HepG2 (cell line): ENCODE measurements around the gene SP9. TPM values are rescaled to one million over a fixed set of nuclear protein-coding genes. Genes with fewer than 3 reads are reported as not detected.
A peak's percentile ranks its signal among the peaks of the same experiment; 100 is the strongest.

Experiments used
- ATAC-seq: fragments of 200-7000 bp; cut with Tn5 transposase; 3 replicates; pipeline ENCODE4 v1.9.1; 2020; ENCODE audit warnings: mild to moderate bottlenecking, moderate library complexity
- BruUV-seq: library from RNA; stranded (reverse); fragments of 400-500 nt; replicated peaks from 2 replicates; lab custom pipeline; 2021; lab: Mats Ljungman, UMichigan
- CTCF ChIA-PET: fragments of 300-600 bp; formaldehyde crosslinking; extraction: SDS; loops from one replicate; lab custom pipeline; 2021; ENCODE audit warnings: low total read pairs, inconsistent platforms, low intra/inter-chr PET ratio; lab: Yijun Ruan, JAX
- POLR2A ChIA-PET: fragments of 350-600 bp; sonication (Branson Sonifier 250); formaldehyde crosslinking; loops from one replicate; lab custom pipeline; 2020; ENCODE audit warnings: antibody characterized with exemption, inconsistent platforms; lab: Yijun Ruan, JAX
- DNase-seq: peaks from one replicate; pipeline ENCODE4 v3.0.0-alpha.2; 2015; ENCODE audit warnings: low spot score
- FAIRE-seq: peaks from 3 replicates; lab custom pipeline; 2011; peaks lifted over from hg19 to GRCh38; lab: Jason Lieb, UNC
- H2AFZ ChIP-seq: one replicate; pipeline ENCODE4 v1.6.1; 2011; ENCODE audit warnings: low read length, inconsistent platforms
- H3K27ac ChIP-seq: fragments of 300-600 bp; 3 replicates; pipeline ENCODE4 v1.8.0; 2011; ENCODE audit warnings: mixed run types, mild to moderate bottlenecking, mixed read lengths, low read length, inconsistent platforms; ENCODE audit not compliant: insufficient read depth; ENCODE audit errors: extremely low read length
- H3K27me3 ChIP-seq, 2 experiments: fragments of 200-600 bp in 1 of 2; 2 replicates in 1 of 2; 3 replicates in 1 of 2; pipeline versions ENCODE4 v1.6.0 to v1.8.0; 2011; ENCODE audit warnings: low read length in 2 of 2, mild to moderate bottlenecking in 2 of 2, moderate library complexity in 2 of 2, inconsistent platforms in 1 of 2; ENCODE audit not compliant: insufficient read depth in 2 of 2, control insufficient read depth in 1 of 2
- H3K36me3 ChIP-seq, 2 experiments: fragments of 200-600 bp in 1 of 2; replicated peaks in 1 of 2; 2 replicates in 1 of 2; 3 replicates in 1 of 2; pipeline versions ENCODE4 v1.5.1 to v1.8.0; 2011; ENCODE audit warnings: low read length in 2 of 2, inconsistent platforms in 1 of 2; ENCODE audit not compliant: insufficient read depth in 2 of 2, control insufficient read depth in 1 of 2
- H3K4me1 ChIP-seq: 2 replicates; pipeline ENCODE4 v1.5.1; 2012; ENCODE audit warnings: low read length, inconsistent platforms; ENCODE audit not compliant: insufficient read depth
- H3K4me2 ChIP-seq: 2 replicates; pipeline ENCODE4 v1.6.0; 2011; ENCODE audit warnings: low read depth, low read length, inconsistent platforms
- H3K4me3 ChIP-seq, 3 experiments: fragments of 200-600 bp in 1 of 3; sonication (generic), shearing (Covaris generic) in 1 of 3; replicated peaks in 1 of 3; 2 replicates each; pipeline ENCODE4 v1.5.1; 2011 to 2016; ENCODE audit warnings: low read length in 3 of 3, inconsistent platforms in 2 of 3, low read depth in 2 of 3, mild to moderate bottlenecking in 2 of 3, control low read depth in 1 of 3, mixed read lengths in 1 of 3; ENCODE audit not compliant: insufficient read depth in 1 of 3
- H3K79me2 ChIP-seq: one replicate; pipeline ENCODE4 v1.6.1; 2011; ENCODE audit warnings: low read length, inconsistent platforms; ENCODE audit not compliant: insufficient read depth
- H3K9ac ChIP-seq: 2 replicates; pipeline ENCODE4 v1.6.0; 2011; ENCODE audit warnings: mild to moderate bottlenecking, low read depth, low read length, inconsistent platforms; ENCODE audit not compliant: insufficient read depth
- H3K9me3 ChIP-seq: 2 replicates; pipeline ENCODE4 v1.5.1; 2012; ENCODE audit warnings: mild to moderate bottlenecking, low read length
- H4K20me1 ChIP-seq: 2 replicates; pipeline ENCODE4 v1.6.0; 2011; ENCODE audit warnings: inconsistent platforms, mild to moderate bottlenecking, low read length, moderate library complexity; ENCODE audit not compliant: insufficient read depth
- HNRNPK ChIP-seq: fragments of 200-400 bp; formaldehyde crosslinking; IDR thresholded peaks from 2 replicates; pipeline ENCODE4 v1.6.1; 2018; ENCODE audit warnings: low read length, low read depth, moderate library complexity, mild to moderate bottlenecking; ENCODE audit not compliant: poor library complexity, severe bottlenecking
- HNRNPL ChIP-seq: fragments of 200-400 bp; formaldehyde crosslinking; IDR thresholded peaks from 2 replicates; pipeline ENCODE4 v1.6.1; 2017; ENCODE audit warnings: mild to moderate bottlenecking, low read depth, low read length
- KDM4B ChIP-seq: sonication (generic); formaldehyde crosslinking; IDR thresholded peaks from 2 replicates; pipeline ENCODE4 v1.4.0; 2020; ENCODE audit warnings: missing genetic modification reagents
- MIER3 ChIP-seq: IDR thresholded peaks from 2 replicates; pipeline ENCODE4 v1.6.1; 2016; ENCODE audit warnings: missing compliant biosample characterization, borderline replicate concordance
- MIXL1 ChIP-seq: IDR thresholded peaks from 2 replicates; pipeline ENCODE4 v1.6.1; 2016
- NFATC3 ChIP-seq: sonication (generic); formaldehyde crosslinking; IDR thresholded peaks from 2 replicates; pipeline ENCODE4 v1.5.1; 2020; ENCODE audit warnings: mild to moderate bottlenecking, missing genetic modification reagents
- NFE2L1 ChIP-seq: sonication (generic); formaldehyde crosslinking; IDR thresholded peaks from 2 replicates; pipeline ENCODE4 v1.4.0; 2020; ENCODE audit warnings: missing genetic modification reagents, mild to moderate bottlenecking, borderline replicate concordance
- RFX1 ChIP-seq: fragments of 450-650 bp; IDR thresholded peaks from 2 replicates; pipeline ENCODE4 v1.6.1; 2017
- RXRB ChIP-seq: IDR thresholded peaks from 2 replicates; pipeline ENCODE4 v1.6.1; 2016; ENCODE audit warnings: borderline replicate concordance, missing genetic modification reagents, missing compliant biosample characterization
- STAG1 ChIP-seq: sonication (generic); formaldehyde crosslinking; IDR thresholded peaks from 2 replicates; pipeline ENCODE4 v1.4.0; 2020; ENCODE audit warnings: missing genetic modification reagents
- TP53 ChIP-seq: sonication (generic); formaldehyde crosslinking; conservative IDR thresholded peaks from 2 replicates; pipeline ENCODE4 v1.4.0; 2020; ENCODE audit warnings: missing genetic modification reagents
- ZBTB38 ChIP-seq: sonication (generic); formaldehyde crosslinking; IDR thresholded peaks from 2 replicates; pipeline ENCODE4 v1.5.1; 2020; ENCODE audit warnings: mild to moderate bottlenecking, missing genetic modification reagents
- ZBTB7B ChIP-seq: sonication (generic); formaldehyde crosslinking; IDR thresholded peaks from 2 replicates; pipeline ENCODE4 v1.4.0; 2020; ENCODE audit warnings: missing genetic modification reagents
- ZNF343 ChIP-seq: sonication (generic); formaldehyde crosslinking; IDR thresholded peaks from 2 replicates; pipeline ENCODE4 v1.4.0; 2020; ENCODE audit warnings: mild to moderate bottlenecking, missing genetic modification reagents
- ZNF567 ChIP-seq: sonication (generic); formaldehyde crosslinking; IDR thresholded peaks from 2 replicates; pipeline ENCODE4 v1.8.1; 2023; ENCODE audit warnings: mild to moderate bottlenecking, missing genetic modification reagents, borderline replicate concordance
- ZNF766 ChIP-seq: sonication (generic); formaldehyde crosslinking; IDR thresholded peaks from 2 replicates; pipeline ENCODE4 v1.5.0; 2020; ENCODE audit warnings: missing genetic modification reagents, borderline replicate concordance
- WGBS: methylation state at CpG from one replicate; pipeline ENCODE4 v1.1.6; 2017; ENCODE audit warnings: low lambda C conversion rate; 5-methylcytosine and 5-hydroxymethylcytosine counted together
- in situ Hi-C: cut with HindIII; loops from 2 replicates; pipeline ENCODE4 v1.10.0; 2017; ENCODE audit warnings: low pct_unique_long_range_greater_than_20kb; ENCODE audit not compliant: extremely low pct_ligation_motif_present
- intact Hi-C: fragments of 100-400 bp; cut with micrococcal nuclease; formaldehyde crosslinking; loops from one replicate; pipeline ENCODE4 v1.10.0; 2022; ENCODE audit not compliant: unreplicated experiment
- polyA plus RNA-seq, 8 experiments: library from polyadenylated mRNA; depleted of rRNA in 3 of 8; stranded (reverse) in 7 of 8; unstranded in 1 of 8; fragments of >200 nt; fragmentation: Illumina TruSeq in 4 of 8; extraction: Trizol in 4 of 8; gene quantifications; 2 replicates each; pipeline versions ENCODE4 v1.2.1 to v1.2.3, GENCODE V29; 2011 to 2016; ENCODE audit warnings: low read depth in 4 of 8, missing spikeins in 1 of 8, mixed read lengths in 1 of 8; ENCODE audit not compliant: insufficient read depth in 1 of 8
- total RNA-seq, 5 experiments: library from RNA; depleted of rRNA; stranded (reverse); fragments of >200 nt; fragmentation: Illumina TruSeq; extraction: Trizol; gene quantifications; 2 replicates each; pipeline ENCODE4 v1.2.3, GENCODE V29; 2016; ENCODE audit warnings: low read depth in 1 of 5
- TF ChIP-seq, protein P1 (sequence below): sonication (generic); formaldehyde crosslinking; IDR thresholded peaks from 2 replicates; pipeline ENCODE4 v1.4.0; 2020; ENCODE audit warnings: missing genetic modification reagents
- TF ChIP-seq, protein P2 (sequence below): IDR thresholded peaks from 2 replicates; pipeline ENCODE4 v1.6.1; 2012; ENCODE audit warnings: low read length, improper control_type of control experiment

SP9 gene
- total and polyA plus RNA-seq, 2 of the 13 experiments (the other 11 are each of a cell fraction or from before 2014, with no cell fraction given), result not detected

DNA sequence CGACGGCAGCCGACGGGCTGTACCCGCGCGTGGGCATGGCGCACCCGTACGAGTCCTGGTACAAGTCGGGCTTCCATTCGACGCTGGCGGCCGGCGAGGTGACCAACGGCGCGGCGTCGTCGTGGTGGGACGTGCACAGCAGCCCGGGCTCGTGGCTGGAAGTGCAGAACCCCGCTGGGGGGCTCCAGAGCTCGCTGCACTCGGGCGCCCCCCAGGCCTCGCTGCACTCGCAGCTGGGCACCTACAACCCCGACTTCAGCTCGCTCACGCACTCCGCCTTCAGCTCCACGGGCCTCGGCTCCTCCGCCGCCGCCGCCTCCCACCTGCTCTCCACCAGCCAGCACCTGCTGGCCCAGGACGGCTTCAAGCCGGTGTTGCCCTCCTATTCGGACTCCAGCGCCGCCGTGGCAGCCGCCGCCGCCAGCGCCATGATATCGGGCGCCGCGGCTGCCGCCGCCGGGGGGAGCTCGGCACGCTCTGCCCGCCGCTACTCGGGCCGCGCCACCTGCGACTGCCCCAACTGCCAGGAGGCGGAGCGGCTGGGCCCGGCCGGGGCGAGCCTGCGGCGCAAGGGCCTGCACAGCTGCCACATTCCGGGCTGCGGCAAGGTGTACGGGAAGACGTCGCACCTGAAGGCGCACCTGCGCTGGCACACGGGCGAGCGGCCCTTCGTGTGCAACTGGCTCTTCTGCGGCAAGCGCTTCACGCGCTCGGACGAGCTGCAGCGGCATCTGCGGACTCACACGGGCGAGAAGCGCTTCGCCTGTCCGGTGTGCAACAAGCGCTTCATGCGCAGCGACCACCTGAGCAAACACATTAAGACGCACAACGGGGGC lies 2.0 kb downstream of the SP9 start:
- H3K27ac ChIP-seq, result no peak overlapping the region
- ATAC-seq (peak; percentile 68), DNase-seq (peak; percentile 38), FAIRE-seq (no peak)
- peaks cover 22 to 88% of the 10 kb centered on the region in 2 experiments for H3K27me3 ChIP-seq
- in situ Hi-C loops, result no loop called here
- intact Hi-C loops, result no loop called here
- WGBS, result 66% methylated on average over 97 of the region's 102 CpGs
- H4K20me1 ChIP-seq, result peaks cover 3% of the 10 kb centered on the region; the same call in 1 of the 2 replicates
- ChIA-PET CTCF (interaction anchor here (0.9 kb wide), 1 partner anchor 179 kb away, joined by 3 read pairs; no protein-coding TSS in a partner anchor), POLR2A (interaction anchor here (1.0 kb wide), 1 partner anchor 88 kb away, joined by 3 read pairs; the partner anchor contains the start of gene OLA1)
- peaks cover 58% of the 10 kb centered on the region for H3K4me1 ChIP-seq
- H3K4me2 ChIP-seq, result peak overlapping the region; percentile 83
- H3K79me2 ChIP-seq, result no peaks in the 10 kb centered on the region
- H3K9ac ChIP-seq, result no peak overlapping the region
- no peaks in the 10 kb centered on the region for H3K9me3 ChIP-seq
- H3K36me3 ChIP-seq, result no peaks in the 10 kb centered on the region
- peak overlapping the region; percentile 31 to 67 (median 43); a peak in 5 of 6 replicates for H3K4me3 ChIP-seq
- no TSS peak for BruUV-seq
- no peak overlapping the region for H2AFZ ChIP-seq
- TF ChIP-seq MIER3, result no peak
- no peak for TF ChIP-seq RXRB (CRISPR knock-in tag)
- 0 out of 2 replicates have a peak, but pooled peaks have one; percentile 45 for TF ChIP-seq ZNF567
- TF ChIP-seq, protein P1, sequence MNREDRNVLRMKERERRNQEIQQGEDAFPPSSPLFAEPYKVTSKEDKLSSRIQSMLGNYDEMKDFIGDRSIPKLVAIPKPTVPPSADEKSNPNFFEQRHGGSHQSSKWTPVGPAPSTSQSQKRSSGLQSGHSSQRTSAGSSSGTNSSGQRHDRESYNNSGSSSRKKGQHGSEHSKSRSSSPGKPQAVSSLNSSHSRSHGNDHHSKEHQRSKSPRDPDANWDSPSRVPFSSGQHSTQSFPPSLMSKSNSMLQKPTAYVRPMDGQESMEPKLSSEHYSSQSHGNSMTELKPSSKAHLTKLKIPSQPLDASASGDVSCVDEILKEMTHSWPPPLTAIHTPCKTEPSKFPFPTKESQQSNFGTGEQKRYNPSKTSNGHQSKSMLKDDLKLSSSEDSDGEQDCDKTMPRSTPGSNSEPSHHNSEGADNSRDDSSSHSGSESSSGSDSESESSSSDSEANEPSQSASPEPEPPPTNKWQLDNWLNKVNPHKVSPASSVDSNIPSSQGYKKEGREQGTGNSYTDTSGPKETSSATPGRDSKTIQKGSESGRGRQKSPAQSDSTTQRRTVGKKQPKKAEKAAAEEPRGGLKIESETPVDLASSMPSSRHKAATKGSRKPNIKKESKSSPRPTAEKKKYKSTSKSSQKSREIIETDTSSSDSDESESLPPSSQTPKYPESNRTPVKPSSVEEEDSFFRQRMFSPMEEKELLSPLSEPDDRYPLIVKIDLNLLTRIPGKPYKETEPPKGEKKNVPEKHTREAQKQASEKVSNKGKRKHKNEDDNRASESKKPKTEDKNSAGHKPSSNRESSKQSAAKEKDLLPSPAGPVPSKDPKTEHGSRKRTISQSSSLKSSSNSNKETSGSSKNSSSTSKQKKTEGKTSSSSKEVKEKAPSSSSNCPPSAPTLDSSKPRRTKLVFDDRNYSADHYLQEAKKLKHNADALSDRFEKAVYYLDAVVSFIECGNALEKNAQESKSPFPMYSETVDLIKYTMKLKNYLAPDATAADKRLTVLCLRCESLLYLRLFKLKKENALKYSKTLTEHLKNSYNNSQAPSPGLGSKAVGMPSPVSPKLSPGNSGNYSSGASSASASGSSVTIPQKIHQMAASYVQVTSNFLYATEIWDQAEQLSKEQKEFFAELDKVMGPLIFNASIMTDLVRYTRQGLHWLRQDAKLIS, result no peak
- TF ChIP-seq HNRNPL, result peak; percentile 83; the same call in 1 of the 2 replicates
- no peak for TF ChIP-seq ZNF766 (CRISPR knock-in tag)
- TF ChIP-seq ZNF343 (CRISPR knock-in tag), result 0 out of 2 replicates have a peak, but pooled peaks have one; percentile 37
- no peak for TF ChIP-seq MIXL1
- TF ChIP-seq, protein P2, sequence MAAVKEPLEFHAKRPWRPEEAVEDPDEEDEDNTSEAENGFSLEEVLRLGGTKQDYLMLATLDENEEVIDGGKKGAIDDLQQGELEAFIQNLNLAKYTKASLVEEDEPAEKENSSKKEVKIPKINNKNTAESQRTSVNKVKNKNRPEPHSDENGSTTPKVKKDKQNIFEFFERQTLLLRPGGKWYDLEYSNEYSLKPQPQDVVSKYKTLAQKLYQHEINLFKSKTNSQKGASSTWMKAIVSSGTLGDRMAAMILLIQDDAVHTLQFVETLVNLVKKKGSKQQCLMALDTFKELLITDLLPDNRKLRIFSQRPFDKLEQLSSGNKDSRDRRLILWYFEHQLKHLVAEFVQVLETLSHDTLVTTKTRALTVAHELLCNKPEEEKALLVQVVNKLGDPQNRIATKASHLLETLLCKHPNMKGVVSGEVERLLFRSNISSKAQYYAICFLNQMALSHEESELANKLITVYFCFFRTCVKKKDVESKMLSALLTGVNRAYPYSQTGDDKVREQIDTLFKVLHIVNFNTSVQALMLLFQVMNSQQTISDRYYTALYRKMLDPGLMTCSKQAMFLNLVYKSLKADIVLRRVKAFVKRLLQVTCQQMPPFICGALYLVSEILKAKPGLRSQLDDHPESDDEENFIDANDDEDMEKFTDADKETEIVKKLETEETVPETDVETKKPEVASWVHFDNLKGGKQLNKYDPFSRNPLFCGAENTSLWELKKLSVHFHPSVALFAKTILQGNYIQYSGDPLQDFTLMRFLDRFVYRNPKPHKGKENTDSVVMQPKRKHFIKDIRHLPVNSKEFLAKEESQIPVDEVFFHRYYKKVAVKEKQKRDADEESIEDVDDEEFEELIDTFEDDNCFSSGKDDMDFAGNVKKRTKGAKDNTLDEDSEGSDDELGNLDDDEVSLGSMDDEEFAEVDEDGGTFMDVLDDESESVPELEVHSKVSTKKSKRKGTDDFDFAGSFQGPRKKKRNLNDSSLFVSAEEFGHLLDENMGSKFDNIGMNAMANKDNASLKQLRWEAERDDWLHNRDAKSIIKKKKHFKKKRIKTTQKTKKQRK, result no peak
- TF ChIP-seq ZBTB38 (CRISPR knock-in tag), result no peak
- no peak for TF ChIP-seq RFX1
- TF ChIP-seq ZBTB7B (CRISPR knock-in tag), result no peak
- no peak for TF ChIP-seq NFATC3 (CRISPR knock-in tag)
- no peak for TF ChIP-seq TP53
- no peak for TF ChIP-seq HNRNPK
- peak; percentile 11; the same call in 1 of the 2 replicates for TF ChIP-seq STAG1 (CRISPR knock-in tag)
- TF ChIP-seq NFE2L1 (CRISPR knock-in tag), result no peak
- TF ChIP-seq KDM4B (CRISPR knock-in tag), result no peak
